Femur (tissue), 1 donor: Measurements from ENCODE around the gene TRRAP.

Source experiments
- DNase-seq: peaks from one replicate; pipeline ENCODE4 v3.0.0-alpha.2; 2017

Gene TRRAP

GRCh38 chr7:99008921-99009530, 130.7 kb downstream of the TRRAP start:
- DNase-seq, result no peak

DNA sequence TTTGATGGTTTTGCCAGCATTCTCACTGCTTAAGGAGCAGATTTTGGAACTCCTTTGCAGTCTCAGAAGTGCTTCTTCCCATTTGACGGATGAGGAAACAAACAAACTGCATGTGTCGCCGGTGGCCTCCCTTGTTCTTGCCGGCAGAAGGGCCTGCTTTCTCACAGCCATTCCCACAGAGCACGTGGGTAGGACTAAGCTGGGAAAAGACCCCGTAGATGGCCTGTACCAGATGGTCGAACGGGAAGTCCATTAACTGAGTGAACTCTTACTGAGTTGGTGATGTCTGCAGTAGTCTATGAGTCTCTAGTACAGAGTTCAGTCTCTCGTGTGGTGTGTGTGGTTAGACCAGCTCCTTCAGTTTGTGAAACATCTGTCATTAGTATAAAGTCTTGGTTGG, 131.9 kb downstream of the TRRAP start:
- no peak for DNase-seq

- no peak for DNase-seq
Observed at GRCh38 chr7:99011341-99011705, 133.0 kb downstream of the TRRAP start.

DNA sequence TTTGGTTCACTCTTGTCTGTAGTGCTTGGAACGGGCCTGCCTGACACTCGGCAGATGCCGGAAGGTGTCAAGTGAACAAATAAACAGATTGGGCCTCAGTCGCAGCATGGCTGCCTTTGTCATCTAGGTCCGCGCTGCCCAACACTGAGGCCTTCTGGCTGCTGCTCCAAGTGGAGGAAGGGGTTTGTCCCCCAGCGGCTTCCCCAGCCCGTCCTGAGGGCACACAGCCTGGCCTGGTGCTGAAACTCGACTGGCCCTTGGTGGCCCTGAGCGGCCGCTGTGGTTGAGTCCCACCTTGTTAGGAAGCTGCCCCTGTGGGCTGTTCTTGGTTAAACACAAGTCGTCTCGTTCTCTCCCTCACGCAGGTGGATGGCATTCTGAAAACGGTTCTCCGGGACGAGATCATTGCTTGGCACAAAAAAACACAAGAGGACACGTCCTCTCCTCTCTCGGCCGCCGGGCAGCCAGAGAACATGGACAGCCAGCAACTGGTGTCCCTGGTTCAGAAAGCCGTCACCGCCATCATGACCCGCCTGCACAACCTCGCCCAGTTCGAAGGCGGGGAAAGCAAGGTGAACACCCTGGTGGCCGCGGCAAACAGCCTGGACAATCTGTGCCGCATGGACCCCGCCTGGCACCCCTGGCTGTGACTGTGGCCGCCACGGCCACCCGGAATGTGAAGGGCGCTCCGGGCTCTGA, 133.5 kb downstream of the TRRAP start:
- DNase-seq, result no peak

DNA sequence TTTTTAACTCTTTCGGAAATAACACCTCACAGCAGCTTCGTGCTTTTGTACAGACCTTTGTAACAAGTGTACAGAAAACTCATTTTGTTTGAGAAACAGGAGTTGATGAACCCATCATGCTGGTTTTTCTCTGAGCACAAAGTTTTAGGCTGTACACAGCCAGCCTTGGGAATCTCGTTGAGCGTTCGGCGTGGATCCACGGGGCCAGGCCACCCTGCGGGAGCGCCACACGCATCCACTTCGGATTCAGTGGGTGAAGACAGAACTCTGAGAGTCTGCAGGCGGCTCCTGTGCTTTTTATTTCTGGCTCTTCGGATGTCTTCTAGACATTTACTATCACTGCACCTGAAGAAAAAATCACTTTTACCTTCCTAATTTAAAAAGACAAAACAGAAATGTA, 134.4 kb downstream of the TRRAP start:
- DNase-seq, result no peak

DNA sequence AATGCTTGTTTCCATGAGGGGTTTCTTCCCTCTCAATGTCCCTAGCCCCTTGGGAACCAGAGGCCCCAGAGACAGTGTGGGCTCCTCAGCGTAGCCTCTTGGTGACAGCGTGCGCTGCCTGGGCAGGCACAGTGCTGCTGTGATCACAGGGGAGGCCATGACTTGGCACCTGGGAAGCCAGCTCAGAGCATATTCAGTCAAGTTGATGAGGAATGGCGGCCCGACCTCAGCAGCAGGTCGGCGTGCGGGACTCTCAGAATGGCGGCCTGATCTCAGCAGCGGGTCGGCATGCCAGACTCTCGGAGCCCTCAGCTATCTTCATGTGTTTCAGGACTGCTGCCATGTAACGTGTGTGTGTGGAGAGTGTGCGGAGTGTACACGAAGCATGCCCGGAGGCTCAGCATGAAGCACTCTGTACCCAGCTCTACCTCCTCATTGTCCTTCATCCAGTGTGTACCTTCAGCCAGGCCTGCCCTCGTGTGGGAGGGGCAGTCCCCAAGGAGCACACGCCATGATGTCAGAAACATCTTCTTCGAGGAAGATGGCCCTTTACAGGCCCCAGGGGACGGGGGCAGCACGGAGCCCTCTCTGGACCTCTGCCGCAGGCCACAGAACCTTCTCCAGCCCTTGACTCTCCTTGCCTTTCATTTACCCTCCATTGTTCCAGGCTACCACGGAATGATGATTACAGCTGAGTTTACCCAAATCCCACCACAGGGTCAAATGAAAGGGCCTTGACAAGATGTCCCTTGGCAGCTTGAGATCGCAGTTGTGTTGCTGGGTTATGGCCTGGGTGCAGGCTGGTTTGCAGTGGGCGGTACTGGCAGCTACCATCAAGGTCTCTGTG, 135.2 kb downstream of the TRRAP start:
- DNase-seq, result no peak

DNA sequence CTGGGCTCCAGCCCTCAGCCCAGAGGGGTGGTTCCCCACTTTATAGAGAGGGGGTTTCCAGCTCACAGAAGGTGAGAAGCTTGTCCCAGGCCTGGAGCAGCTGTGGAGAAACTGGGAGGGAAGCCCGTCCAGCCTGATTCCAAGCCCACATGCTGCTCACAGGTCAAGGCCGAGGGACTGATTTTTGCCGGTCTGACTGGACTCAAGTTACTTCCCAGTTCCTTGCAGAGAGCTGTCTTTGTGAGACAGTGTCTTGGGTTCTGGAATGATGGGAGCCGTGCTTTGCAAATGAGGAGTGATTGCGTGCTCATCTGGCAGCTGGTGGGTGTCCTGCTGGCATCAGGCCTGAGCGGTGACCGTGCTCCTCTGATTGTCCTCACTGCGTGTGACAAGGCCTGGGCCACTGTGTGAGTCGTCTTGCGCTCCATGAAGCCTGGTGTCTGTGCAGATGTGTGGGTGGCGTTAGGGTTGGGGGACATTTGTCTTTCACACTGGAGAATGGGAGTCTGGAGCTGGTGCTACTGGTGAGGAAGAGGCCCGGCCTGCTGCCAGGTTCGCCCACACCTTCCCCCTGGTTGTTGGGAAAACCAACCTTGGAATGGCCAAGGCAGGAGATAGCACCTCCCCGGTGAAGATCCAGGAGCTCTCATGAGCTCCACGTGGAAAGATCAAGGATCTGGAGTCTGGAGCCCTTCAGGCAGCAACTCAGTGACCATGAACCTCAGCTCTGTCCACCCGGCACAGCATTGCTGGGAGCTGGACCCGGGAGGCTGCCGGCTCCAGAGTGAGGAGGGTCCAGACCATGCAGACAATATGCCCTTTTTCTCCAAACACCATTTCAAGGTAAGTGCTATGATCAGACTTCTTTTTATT, 136.0 kb downstream of the TRRAP start:
- no peak for DNase-seq

DNA sequence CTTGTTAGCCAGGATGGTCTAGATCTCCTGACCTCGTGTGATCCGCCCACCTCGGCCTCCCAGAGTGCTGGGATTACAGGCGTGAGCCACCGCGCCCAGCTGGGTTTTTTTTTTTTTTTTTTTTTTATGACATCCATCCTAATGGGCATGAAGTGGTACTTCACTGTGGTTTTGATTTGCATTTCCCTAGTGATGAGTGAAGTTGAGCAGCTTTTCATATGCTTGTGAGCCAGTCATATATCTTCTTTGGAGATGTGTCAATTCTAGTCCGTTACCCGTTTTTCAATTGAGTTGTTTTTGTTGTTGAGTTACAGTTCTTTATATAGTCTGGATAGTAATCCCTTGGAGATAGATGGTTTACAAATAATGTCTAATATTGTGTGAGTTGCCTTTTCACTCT, 137.9 kb downstream of the TRRAP start:
- no peak for DNase-seq

- DNase-seq, result peak; percentile 46
Observed at GRCh38 chr7:99019523-99020412, 141.4 kb downstream of the TRRAP start.

- no peak for DNase-seq
Observed at GRCh38 chr7:99020413-99020715, 142.0 kb downstream of the TRRAP start.

- no peak for DNase-seq
Observed at GRCh38 chr7:99021941-99022560, 143.7 kb downstream of the TRRAP start.

- DNase-seq, result no peak
Observed at GRCh38 chr7:99024066-99024465, 145.7 kb downstream of the TRRAP start.

GRCh38 chr7:99027241-99027640, 148.9 kb downstream of the TRRAP start:
- no peak for DNase-seq

DNA sequence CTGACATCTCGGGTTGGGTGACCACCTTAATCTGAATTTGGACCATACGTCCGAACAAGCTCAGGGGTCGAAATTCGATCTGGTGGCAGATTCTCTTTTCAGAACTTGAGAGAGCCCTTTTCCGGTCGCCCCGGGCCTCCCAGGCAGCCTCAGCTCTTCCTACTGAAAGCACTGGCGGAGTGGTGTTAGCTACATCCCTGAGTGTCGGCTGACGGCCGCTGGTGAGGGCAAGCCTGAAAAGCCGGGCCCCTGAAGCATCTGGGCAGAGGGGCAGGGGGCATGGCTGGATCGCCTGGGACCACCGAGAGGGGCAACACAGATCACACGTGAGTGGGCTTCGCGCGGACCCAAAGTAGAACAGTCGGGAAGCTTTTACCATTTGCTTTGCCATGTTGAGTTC, 149.5 kb downstream of the TRRAP start:
- DNase-seq, result no peak

GRCh38 chr7:99028261-99028973, 150.1 kb downstream of the TRRAP start:
- no peak for DNase-seq

- no peak for DNase-seq
Observed at GRCh38 chr7:99029466-99030435, 151.4 kb downstream of the TRRAP start.

DNA sequence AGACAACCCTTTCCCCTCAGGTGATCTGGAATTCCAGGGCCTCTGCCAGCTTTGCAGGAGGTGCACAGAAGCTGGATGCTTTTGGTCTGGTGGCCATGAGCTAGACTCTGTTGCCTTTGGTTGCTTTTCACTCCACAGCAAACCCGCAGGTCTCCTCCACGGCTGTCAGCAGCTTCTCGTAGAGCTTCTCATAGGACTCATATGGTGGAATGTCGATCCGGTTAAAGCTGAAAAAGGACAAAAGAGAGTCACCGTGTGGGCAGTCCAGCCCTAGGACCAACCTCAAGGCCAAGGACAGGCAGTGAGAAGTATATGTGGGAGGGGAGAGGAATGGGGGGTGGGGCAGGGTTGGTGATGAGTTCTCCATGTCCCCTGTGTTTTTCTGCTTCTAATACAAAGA, 152.1 kb downstream of the TRRAP start:
- DNase-seq, result no peak

GRCh38 chr7:99030951-99031350, 152.6 kb downstream of the TRRAP start:
- DNase-seq, result no peak

DNA sequence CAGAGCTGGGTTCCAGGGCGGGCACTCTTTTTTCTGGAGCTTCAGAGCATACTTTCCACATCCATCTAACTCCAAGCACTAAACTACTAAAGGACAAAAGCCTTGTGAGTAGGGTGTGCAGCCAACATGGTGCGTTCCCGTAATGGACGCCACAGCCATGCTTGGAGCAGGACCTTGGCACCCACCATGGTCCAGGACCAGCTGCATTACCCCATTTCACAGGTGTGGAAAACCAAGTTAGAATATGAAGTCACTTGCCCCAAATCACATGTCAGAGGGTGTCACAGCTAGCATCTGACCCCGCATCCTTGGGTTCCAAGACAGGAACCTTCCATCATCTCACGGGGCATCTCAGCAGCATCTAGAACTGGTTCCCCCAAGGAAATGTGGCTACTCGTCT, 153.2 kb downstream of the TRRAP start:
- DNase-seq, result no peak

DNA sequence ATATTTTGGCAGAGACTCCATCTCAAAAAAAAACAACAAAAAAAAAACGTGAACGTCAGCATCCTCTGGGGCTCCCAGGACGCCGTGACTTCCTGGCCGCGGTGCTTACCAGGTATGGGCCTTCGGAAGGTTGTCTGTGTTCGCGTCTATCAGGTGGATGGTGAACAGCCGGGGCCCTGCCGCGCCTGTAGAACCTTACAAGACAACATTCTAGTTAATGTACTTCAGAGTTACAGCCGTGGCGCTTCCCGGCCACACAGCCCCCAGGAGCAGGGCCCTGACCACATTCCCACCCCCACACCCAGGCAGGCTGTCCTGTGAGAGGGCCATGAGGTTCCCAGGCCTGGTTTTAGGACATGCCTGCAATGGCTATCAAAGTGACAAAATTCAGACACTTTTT, 154.6 kb downstream of the TRRAP start:
- no peak for DNase-seq
